Endothelial cell of umbilical vein (primary cell): ENCODE results near the gene TRIP11. TPM values are rescaled to one million over a fixed set of nuclear protein-coding genes. Genes with fewer than 3 reads are reported as not detected.

Source experiments
- BruUV-seq: library from RNA; stranded (reverse); fragments of 400-500 nt; replicated peaks from 2 replicates; lab custom pipeline; 2021; lab: Mats Ljungman, UMichigan
- CTCF ChIA-PET: fragments of 300-600, 350-600 bp; sonication (Branson Sonifier 250); formaldehyde crosslinking; loops from one replicate; lab custom pipeline; 2021; ENCODE audit warnings: antibody characterized with exemption, inconsistent platforms; lab: Charles Lee
- POLR2A ChIA-PET: fragments of 300-600, 350-600 bp; sonication (Branson Sonifier 250); formaldehyde crosslinking; loops from one replicate; lab custom pipeline; 2021; ENCODE audit warnings: antibody characterized with exemption, inconsistent platforms; lab: Charles Lee
- DNase-seq: peaks from one replicate; pipeline ENCODE4 v3.0.0-alpha.2; 2011; ENCODE audit warnings: low read depth, low spot score
- FAIRE-seq: peaks from 2 replicates; lab custom pipeline; 2011; peaks lifted over from hg19 to GRCh38; lab: Jason Lieb, UNC
- H2AFZ ChIP-seq: 2 replicates; pipeline ENCODE4 v1.6.0; 2012; ENCODE audit warnings: low read depth, low read length, control low read depth, inconsistent platforms
- H3K27ac ChIP-seq: 2 replicates; pipeline ENCODE4 v1.5.1; 2011; ENCODE audit warnings: low read depth, mild to moderate bottlenecking, control low read depth, low read length, moderate library complexity; ENCODE audit not compliant: insufficient read depth
- H3K27me3 ChIP-seq, 2 experiments: 2 replicates each; pipeline versions ENCODE4 v1.6.0 to v1.6.1; 2011; ENCODE audit warnings: low read length in 2 of 2, mixed read lengths in 1 of 2; ENCODE audit not compliant: control insufficient read depth in 2 of 2, insufficient read depth in 2 of 2
- H3K36me3 ChIP-seq, 2 experiments: 2 replicates in 1 of 2; 3 replicates in 1 of 2; pipeline ENCODE4 v1.5.1; 2011; ENCODE audit warnings: low read length in 2 of 2, mild to moderate bottlenecking in 1 of 2, moderate library complexity in 1 of 2; ENCODE audit not compliant: control insufficient read depth in 2 of 2, insufficient read depth in 2 of 2; ENCODE audit errors: extremely low read depth in 1 of 2
- H3K4me1 ChIP-seq: 3 replicates; pipeline ENCODE4 v1.5.1; 2011; ENCODE audit warnings: mild to moderate bottlenecking, low read length; ENCODE audit not compliant: control insufficient read depth, insufficient read depth; ENCODE audit errors: extremely low read depth
- H3K4me2 ChIP-seq: 2 replicates; pipeline ENCODE4 v1.6.1; 2011; ENCODE audit warnings: low read length, control low read depth, mixed read lengths; ENCODE audit not compliant: insufficient read depth
- H3K4me3 ChIP-seq, 3 experiments: fragments of 200-600 bp in 1 of 3; sonication (generic), shearing (Covaris generic) in 1 of 3; replicated peaks in 1 of 3; 2 replicates each; pipeline ENCODE4 v1.5.1; 2011 to 2016; ENCODE audit warnings: control low read depth in 3 of 3, low read length in 3 of 3, mild to moderate bottlenecking in 2 of 3, inconsistent platforms in 1 of 3, low read depth in 1 of 3, moderate library complexity in 1 of 3; ENCODE audit not compliant: insufficient read depth in 1 of 3
- H3K79me2 ChIP-seq: 2 replicates; pipeline ENCODE4 v1.6.0; 2012; ENCODE audit warnings: low read length, inconsistent platforms; ENCODE audit not compliant: control insufficient read depth, insufficient read depth
- H3K9ac ChIP-seq: replicated peaks from 2 replicates; pipeline ENCODE3; 2011; ENCODE audit warnings: low read length, control low read depth; ENCODE audit not compliant: insufficient read depth; ENCODE audit errors: extremely low read depth
- H3K9me1 ChIP-seq: replicated peaks from 3 replicates; pipeline ENCODE4 v1.6.0; 2011; ENCODE audit warnings: mild to moderate bottlenecking, low read length; ENCODE audit not compliant: control insufficient read depth, insufficient read depth; ENCODE audit errors: extremely low read depth
- H3K9me3 ChIP-seq: replicated peaks from 2 replicates; pipeline ENCODE4 v1.5.1; 2012; ENCODE audit warnings: low read length, inconsistent platforms; ENCODE audit not compliant: control insufficient read depth, insufficient read depth
- H4K20me1 ChIP-seq: replicated peaks from 2 replicates; pipeline ENCODE3; 2011; ENCODE audit warnings: mild to moderate bottlenecking, low read length; ENCODE audit not compliant: control insufficient read depth, insufficient read depth; ENCODE audit errors: extremely low read depth
- CTCF ChIP-seq, 2 donors: IDR thresholded peaks; 1 replicate in 1 of 2; 2 replicates in 1 of 2; pipeline ENCODE4 v1.5.1; 2011; ENCODE audit warnings: low read length in 2 of 2, mild to moderate bottlenecking in 2 of 2, moderate library complexity in 2 of 2, control low read depth in 1 of 2, inconsistent platforms in 1 of 2, low read depth in 1 of 2; ENCODE audit not compliant: insufficient read depth in 1 of 2; ENCODE audit errors: extremely low read depth in 1 of 2
- EZH2 ChIP-seq: IDR thresholded peaks from 2 replicates; pipeline ENCODE4 v1.6.1; 2012; ENCODE audit warnings: borderline replicate concordance, low read depth, mild to moderate bottlenecking, moderate library complexity, low read length, inconsistent platforms; ENCODE audit not compliant: severe bottlenecking
- FOS ChIP-seq: IDR thresholded peaks from 2 replicates; pipeline ENCODE4 v1.6.1; 2011; ENCODE audit warnings: mild to moderate bottlenecking, low read length, moderate library complexity, borderline replicate concordance; ENCODE audit not compliant: insufficient read depth
- GATA2 ChIP-seq: IDR thresholded peaks from 2 replicates; pipeline ENCODE4 v1.7.0; 2011; ENCODE audit warnings: low read depth, mild to moderate bottlenecking, moderate library complexity, mixed read lengths, low read length; ENCODE audit not compliant: insufficient read length, insufficient read depth
- JUN ChIP-seq: IDR thresholded peaks from 2 replicates; pipeline ENCODE4 v1.6.1; 2011; ENCODE audit warnings: borderline replicate concordance, low read depth; ENCODE audit not compliant: insufficient read length, insufficient read depth
- MYC ChIP-seq: IDR thresholded peaks from one replicate; pipeline ENCODE4 v1.6.1; 2011; ENCODE audit warnings: mild to moderate bottlenecking, low read depth, low read length
- POLR2A ChIP-seq: IDR thresholded peaks from 2 replicates; pipeline ENCODE4 v1.6.1; 2012; ENCODE audit warnings: low read depth, mild to moderate bottlenecking, control low read depth, low read length
- POLR2AphosphoS5 ChIP-seq: IDR thresholded peaks from 2 replicates; pipeline ENCODE4 v1.6.1; 2012; ENCODE audit warnings: low read depth, mild to moderate bottlenecking, control low read depth, low read length, moderate library complexity; ENCODE audit not compliant: insufficient read depth
- dilution Hi-C: fragments of 300-500 bp; cut with MboI; formaldehyde crosslinking; loops from one replicate; pipeline ENCODE4 v1.15.0; 2019; ENCODE audit warnings: low sequenced_read_pairs; ENCODE audit not compliant: extremely low pct_ligation_motif_present
- intact Hi-C: fragments of 100-400 bp; cut with micrococcal nuclease; formaldehyde crosslinking; loops from one replicate; pipeline ENCODE4 v1.10.0; 2022
- polyA plus RNA-seq, 4 experiments: library from polyadenylated mRNA; depleted of rRNA in 3 of 4; stranded (reverse) in 3 of 4; unstranded in 1 of 4; fragments of >200 nt; gene quantifications; 2 replicates each; pipeline versions ENCODE4 v1.2.1 to v1.2.3, GENCODE V29; 2011 to 2012; ENCODE audit warnings: missing spikeins in 1 of 4
- total RNA-seq: library from RNA; stranded (reverse); gene quantifications from 2 replicates; pipeline ENCODE4 v1.2.3, GENCODE V29; 2021
- TF ChIP-seq, protein P1 (sequence below): IDR thresholded peaks from 2 replicates; pipeline ENCODE4 v1.6.1; 2011; ENCODE audit not compliant: insufficient read depth, insufficient read length

Gene TRIP11
- total and polyA plus RNA-seq, 2 donors (not counting 3 experiments of a cell fraction or from before 2014, with no cell fraction given): 7.0 to 58.0 TPM

GRCh38 chr14:91971188-91971778, 68.6 kb downstream of the TRIP11 start:
- Histone ChIP-seq H3K9me1 (peaks cover 2% of the 10 kb centered on the region), H3K36me3 (peaks cover 2 to 10% of the 10 kb centered on the region in 2 experiments), H3K27me3 (no peaks in the 10 kb centered on the region), H3K79me2 (no peaks in the 10 kb centered on the region), H3K9ac (no peak overlapping the region), H3K9me3 (no peaks in the 10 kb centered on the region), H3K4me2 (no peak overlapping the region), H3K27ac (no peak overlapping the region), H3K4me3 (no peak overlapping the region), H3K4me1 (no peaks in the 10 kb centered on the region), H4K20me1 (no peaks in the 10 kb centered on the region), H2AFZ (no peak overlapping the region)
- intact Hi-C loops: no loop called here
- no peak for FAIRE-seq
- no peak for TF ChIP-seq CTCF (IDR thresholded peaks at IDR 0.05; ENCODE audit: extremely low read depth in 1 of 2, insufficient read depth in 1 of 2, low read depth in 1 of 2, low read length in 2 of 2)
- DNase-seq: no peak
- CTCF ChIA-PET: interaction anchor here (0.8 to 2.0 kb wide), 4 partner anchors 11 to 34 kb away, joined by 3 to 13 read pairs (median 4); no protein-coding TSS in a partner anchor
- dilution Hi-C loops: no loop called here
- POLR2A ChIA-PET: no interaction called here
- BruUV-seq: no TSS peak

- Histone ChIP-seq H3K79me2 (no peaks in the 10 kb centered on the region), H3K9me1 (peaks cover 2% of the 10 kb centered on the region), H3K9me3 (no peaks in the 10 kb centered on the region), H2AFZ (no peak overlapping the region), H3K36me3 (peaks cover 2 to 4% of the 10 kb centered on the region in 2 experiments), H3K27me3 (no peaks in the 10 kb centered on the region), H3K9ac (no peak overlapping the region), H3K27ac (no peak overlapping the region), H3K4me3 (no peak overlapping the region), H3K4me2 (no peak overlapping the region), H3K4me1 (no peaks in the 10 kb centered on the region), H4K20me1 (no peaks in the 10 kb centered on the region)
- ChIA-PET POLR2A (no interaction called here), CTCF (interaction anchor here (2.6 kb wide), 1 partner anchor 29 kb away, joined by 10 read pairs; no protein-coding TSS in a partner anchor)
- TF ChIP-seq EZH2 (no peak), FOS (no peak), GATA2 (no peak), JUN (no peak), POLR2AphosphoS5 (no peak), POLR2A (no peak), MYC (no peak), CTCF (IDR thresholded peaks at IDR 0.05; ENCODE audit: extremely low read depth in 1 of 2, insufficient read depth in 1 of 2, low read depth in 1 of 2, low read length in 2 of 2) (no peak)
- TF ChIP-seq, protein P1, sequence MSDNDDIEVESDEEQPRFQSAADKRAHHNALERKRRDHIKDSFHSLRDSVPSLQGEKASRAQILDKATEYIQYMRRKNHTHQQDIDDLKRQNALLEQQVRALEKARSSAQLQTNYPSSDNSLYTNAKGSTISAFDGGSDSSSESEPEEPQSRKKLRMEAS: no peak
- BruUV-seq: no TSS peak
- intact Hi-C loops (no loop called here), dilution Hi-C loops (no loop called here)
- DNase-seq (no peak), FAIRE-seq (no peak)
These were observed 71.6 kb downstream of the TRIP11 start for GRCh38 chr14:91968280-91968679.
